Measurements from ENCODE around the gene PLSCR3.
"Not testable (repeated sequence)": the region's sequence is repeated elsewhere in the genome, so short reads cannot be mapped to it uniquely, and the experiment has no call there.

The PLSCR3 gene

GRCh38 chr17:7380321-7380720, 14.0 kb downstream of the PLSCR3 start:
- peak in 1 of 14 donors; percentile 33 for DNase-seq

DNA sequence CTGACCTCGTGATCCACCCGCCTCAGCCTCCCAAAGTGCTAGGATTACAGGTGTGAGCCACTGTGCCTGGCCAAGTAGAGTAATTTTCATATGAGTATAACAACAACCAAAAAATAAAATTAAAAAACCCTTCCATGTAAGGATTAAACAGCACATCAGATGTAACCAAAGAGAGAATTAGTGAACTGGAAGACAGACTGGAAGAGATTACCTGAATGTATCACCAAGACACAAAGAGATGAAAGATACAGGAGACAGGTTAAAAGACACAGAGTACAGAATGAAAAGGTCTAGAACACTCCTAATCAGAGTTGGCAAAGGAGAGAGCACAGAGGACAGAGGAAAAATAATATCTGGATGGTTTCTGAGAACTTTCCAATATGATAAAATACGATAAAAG, 15.2 kb downstream of the PLSCR3 start:
- no peak for DNase-seq

DNA sequence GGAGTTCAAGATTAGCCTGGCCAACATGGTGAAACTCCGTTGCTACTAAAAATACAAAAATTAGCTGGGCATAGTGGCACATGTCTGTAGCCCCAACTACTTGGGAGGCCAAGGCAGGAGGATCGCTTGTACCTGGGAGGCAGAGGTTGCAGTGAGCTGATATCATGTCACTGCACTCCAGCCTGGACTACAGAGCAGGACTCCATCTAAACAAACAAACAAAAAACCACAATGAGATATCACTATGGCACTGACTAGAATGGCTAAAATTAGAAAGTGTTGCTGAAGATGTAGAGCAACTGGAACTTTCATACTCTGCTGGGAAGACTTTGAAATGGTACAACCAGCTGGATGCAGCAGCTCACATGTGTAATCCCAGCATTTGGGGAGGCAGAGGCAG, 20.0 kb downstream of the PLSCR3 start:
- DNase-seq: no peak

DNA sequence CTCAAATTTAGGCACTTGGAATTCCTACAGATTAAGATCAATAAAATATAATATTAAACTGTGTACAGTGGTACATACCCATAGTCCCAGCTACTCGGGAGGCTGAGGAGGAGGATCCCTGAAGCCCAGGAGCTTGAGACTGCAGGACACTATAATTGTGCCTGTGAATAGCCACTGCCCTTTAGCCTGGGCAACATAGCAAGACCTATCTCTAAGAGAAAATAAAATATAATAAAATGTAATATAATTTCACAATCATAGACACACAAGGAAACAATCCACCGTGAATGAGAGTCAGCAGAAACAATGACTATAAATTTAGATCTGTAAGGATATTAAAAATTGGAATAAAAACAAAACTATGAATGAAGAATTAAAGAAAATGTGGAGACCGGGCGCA, 23.5 kb downstream of the PLSCR3 start:
- no peak for DNase-seq

- no peak for DNase-seq
These were observed 24.5 kb downstream of the PLSCR3 start for GRCh38 chr17:7369825-7370224.

- DNase-seq: not testable (repeated sequence)
These were observed 25.7 kb downstream of the PLSCR3 start for GRCh38 chr17:7368599-7368994.

DNA sequence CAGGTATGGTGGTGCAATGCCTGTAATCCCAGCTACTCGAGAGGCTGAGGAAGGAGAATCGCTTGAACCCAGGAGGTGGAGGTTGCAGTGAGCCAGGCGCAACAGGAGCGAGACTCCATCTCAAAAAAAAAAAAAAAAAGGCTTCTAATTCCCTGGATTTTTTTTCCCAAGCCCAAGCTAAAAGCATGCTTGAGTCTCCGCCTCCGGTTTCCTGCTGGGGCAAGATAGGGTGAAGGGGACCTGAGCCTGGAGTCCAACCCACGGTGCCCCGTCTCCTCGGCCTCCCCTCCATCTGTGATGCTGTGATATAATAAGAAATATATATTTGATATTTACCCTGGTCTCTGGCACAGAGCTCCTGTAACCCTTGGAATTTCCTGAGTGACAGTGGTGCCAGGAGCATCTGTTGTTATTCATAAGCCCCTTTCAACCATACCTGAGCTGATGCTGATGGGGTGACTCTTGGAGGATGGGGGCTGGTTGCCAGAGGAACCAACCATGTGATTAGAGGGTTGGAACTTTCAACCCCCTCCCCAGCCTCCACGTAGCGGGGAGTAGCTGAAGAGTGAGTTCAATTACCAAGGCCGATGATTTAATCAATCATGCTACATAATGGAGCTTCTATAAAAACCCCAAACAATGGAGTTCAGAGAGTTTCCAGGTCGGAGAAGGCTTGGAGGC, 26.3 kb downstream of the PLSCR3 start:
- DNase-seq: no peak

DNA sequence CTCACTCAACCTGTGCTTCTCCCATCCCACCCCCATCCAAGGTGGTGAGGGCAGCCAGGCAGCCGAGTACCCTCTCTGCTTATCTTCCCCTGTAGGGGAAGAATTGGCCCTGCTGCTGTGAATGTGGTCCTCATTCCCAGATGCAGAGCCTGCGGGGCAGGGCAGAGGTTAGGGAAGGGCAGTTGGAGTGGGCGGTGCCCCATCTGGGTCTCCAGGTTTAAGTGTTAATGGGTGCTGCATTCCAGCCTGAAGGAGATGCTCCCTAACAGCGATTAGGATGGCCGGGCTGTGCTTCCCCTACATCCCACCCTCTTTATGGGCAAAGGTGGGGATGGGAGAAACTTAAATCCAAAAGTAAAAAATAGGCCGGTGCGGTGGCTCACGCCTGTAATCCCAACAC, 27.2 kb downstream of the PLSCR3 start:
- no peak for DNase-seq

DNA sequence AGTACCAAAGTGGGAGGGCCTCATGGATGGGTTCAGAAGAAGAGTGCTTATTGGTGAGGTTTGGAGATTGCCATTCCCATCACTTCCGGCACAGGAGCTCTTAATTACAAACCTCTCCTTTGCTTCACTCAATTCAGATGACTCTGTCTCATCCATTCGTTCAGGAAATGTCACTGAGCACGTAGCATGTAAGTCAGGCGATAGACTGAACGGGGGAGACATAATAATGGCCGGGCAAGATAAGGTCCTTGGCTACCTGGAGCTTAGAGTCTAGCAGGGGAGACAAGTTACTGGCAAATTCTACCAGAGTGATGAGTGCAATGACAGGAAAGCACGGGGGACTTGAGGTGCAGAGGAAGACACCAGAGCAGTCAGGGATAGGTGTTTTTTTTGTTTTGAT, 28.4 kb downstream of the PLSCR3 start:
- not testable (repeated sequence) for DNase-seq

- DNase-seq: no peak
These were observed 31.0 kb downstream of the PLSCR3 start for GRCh38 chr17:7363311-7363710.

- DNase-seq: no peak
These were observed 32.4 kb downstream of the PLSCR3 start for GRCh38 chr17:7361906-7362305.

DNA sequence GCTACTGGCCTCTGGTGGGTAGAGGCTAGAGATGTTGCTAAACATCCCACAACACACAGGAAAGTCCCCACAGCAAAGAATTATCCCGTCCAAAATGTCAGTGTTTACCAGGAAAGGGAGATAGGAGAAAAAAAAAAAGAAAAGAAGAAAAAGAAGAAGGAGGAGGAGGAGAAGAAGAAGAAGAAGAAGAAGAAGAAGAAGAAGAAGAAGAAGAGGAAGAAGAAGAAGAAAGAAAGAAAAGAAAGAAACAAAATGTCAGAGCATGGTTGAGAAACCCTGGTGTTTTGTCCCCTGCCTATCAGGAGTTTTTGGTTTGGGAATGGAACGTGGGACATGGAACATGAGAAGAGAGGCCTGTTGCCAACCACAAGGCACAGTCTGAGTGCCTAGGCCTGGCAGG, 36.9 kb downstream of the PLSCR3 start:
- no peak for DNase-seq

- no peak for DNase-seq
These were observed 37.6 kb downstream of the PLSCR3 start for GRCh38 chr17:7356756-7357155.

- DNase-seq: peak in 13 of 14 donors; percentile 11 to 77 (median 49)
These were observed 38.2 kb downstream of the PLSCR3 start for GRCh38 chr17:7356072-7356549.

GRCh38 chr17:7355573-7355972, 38.8 kb downstream of the PLSCR3 start:
- peak in 1 of 14 donors; percentile 44 for DNase-seq

DNA sequence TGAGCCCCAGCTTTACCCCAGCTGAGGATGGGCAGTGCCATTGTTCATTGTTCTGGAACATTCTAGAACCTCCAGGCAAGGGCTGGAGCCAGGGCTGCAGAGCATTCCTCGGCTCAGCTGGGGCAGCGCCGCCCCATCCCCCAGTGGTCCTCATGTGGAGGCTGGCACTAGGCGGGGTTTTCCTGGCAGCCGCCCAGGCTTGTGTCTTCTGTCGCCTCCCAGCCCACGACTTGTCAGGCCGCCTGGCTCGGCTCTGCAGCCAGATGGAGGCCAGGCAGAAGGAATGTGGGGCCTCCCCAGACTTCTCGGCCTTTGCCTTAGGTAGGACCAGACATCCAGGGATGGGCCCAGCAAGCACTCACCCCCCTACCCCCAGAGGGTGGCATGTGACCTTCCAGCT, 39.3 kb downstream of the PLSCR3 start, which contains the start of gene TMEM95:
Gene TMEM95 (plus strand): TSS at position 104 of the 400 bp plus-strand sequence. CDS start 49 bp downstream, at position 153.
- peak in 12 of 14 donors; percentile 25 to 78 (median 60) for DNase-seq

DNA sequence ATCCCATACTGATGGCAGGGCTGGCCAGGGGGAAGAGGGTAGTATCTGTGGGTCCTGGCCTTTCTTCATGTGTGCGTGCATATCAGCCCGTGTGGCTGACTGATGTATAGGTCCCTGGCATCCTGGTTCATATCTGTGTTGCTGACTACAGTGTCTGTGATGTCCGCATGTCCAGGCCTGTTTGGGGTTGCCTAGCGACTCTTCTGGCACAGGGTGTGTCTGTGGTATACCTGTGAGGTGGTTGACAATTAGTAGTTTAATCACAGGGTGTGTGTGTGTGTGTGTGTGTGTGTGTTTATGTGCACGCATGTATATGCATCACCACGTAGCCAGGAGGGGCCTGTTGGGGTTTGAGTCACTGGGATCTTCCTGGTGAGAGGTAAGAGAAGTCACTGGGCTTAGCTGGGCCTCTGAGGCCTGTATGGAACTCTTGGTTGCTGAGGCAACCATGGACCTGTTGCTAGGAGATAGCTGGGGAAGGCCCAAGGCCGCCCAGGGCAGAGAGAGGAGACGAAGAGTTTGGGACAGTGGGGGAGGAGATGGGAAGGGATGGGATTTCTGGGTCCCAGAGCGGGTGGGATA, 40.0 kb downstream of the PLSCR3 start:
- DNase-seq: peak in 1 of 14 donors; percentile 65

DNA sequence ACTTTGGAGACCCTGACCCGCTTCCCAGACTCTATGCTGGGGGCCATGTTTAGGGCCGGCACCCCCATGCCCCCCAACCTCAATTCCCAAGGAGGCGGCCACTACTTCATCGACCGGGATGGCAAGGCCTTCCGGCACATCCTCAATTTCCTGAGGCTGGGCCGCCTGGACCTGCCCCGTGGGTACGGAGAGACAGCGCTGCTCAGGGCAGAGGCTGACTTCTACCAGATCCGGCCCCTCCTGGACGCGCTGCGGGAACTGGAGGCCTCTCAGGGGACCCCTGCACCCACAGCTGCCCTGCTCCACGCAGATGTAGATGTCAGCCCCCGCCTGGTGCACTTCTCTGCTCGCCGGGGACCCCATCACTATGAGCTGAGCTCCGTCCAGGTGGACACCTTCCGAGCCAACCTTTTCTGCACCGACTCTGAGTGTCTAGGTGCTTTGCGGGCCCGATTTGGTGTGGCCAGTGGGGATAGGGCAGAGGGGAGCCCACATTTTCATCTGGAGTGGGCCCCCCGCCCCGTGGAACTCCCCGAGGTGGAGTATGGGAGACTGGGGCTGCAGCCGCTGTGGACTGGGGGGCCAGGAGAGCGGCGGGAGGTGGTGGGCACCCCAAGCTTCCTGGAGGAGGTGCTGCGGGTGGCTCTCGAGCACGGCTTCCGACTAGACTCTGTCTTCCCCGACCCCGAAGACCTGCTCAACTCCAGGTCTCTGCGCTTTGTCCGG, 41.3 kb downstream of the PLSCR3 start:
- DNase-seq: no peak

DNA sequence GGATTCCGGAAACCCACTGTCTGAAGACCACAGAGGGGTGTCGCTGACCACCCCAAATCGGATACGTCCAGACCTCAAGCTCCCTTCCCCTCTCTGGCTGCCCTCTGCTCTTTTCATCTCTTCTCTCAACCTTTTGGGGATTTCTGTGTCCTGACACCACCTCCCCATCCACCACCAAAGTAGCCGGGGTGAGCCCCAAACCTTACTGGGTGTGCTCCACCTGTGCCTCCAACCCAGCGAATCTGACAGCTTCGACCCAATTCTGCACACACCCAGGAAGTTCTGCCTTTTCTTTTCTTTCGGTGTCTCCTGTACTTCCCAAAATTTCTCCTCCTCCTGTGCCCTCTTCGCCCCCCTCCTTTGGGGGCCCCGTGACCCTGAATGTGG, 41.8 kb downstream of the PLSCR3 start:
- DNase-seq: no peak

- DNase-seq: peak; percentile 28 to 92 (median 80)
These were observed 42.4 kb downstream of the PLSCR3 start, which contains the start of gene KCTD11 for GRCh38 chr17:7351665-7352502. Gene KCTD11 (plus strand): TSS chr17:7352162.

DNA sequence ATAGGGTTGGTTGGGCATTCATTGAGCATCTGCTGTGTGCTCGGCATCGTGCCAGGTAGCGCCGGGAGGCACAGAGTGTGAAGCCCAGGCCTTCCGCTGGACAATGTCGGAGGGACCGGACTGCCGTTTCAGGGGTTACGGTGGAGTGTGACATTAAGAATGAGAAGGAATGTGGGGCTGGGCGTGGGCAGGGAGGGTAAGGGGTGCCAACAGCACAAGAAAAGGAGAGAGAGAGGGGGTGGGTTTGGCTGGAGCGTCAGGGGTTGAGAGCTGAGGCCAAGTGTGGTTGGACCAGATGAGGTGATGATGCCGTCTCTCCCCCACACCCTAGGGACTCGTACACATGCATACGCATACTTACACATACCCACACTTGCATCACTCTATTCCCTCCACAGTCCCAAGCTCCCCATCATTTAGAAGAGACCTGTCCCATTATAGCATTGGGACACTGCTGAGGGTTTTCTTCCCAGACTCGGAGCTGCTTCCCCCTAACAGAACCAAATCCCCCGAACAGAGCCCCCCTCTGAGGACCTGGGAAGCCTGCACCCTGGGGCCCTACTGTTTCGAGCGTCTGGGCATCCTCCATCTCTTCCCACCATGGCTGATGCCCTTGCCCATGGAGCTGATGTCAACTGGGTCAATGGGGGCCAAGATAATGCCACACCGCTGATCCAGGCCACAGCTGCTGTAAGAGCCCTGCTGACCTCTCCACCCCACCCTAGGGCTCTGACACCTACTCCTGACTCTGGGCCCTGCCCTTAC, 45.7 kb downstream of the PLSCR3 start:
- peak in 2 of 14 donors; percentile 27 to 32 for DNase-seq
